Left renal cortex interstitium (tissue), 4 donors: ENCODE measurements around the gene CCL25. TPM values are rescaled to one million over a fixed set of nuclear protein-coding genes. Genes with fewer than 3 reads are reported as not detected.
"Not testable (repeated sequence)": the region's sequence is repeated elsewhere in the genome, so short reads cannot be mapped to it uniquely, and the experiment has no call there.

Source experiments
- DNase-seq, 4 donors: peaks; one replicate each; pipeline ENCODE4 v3.0.0-alpha.2; 2013; ENCODE audit warnings: low read depth in 4 of 4, low spot score in 2 of 4, missing footprints in 1 of 4
- polyA plus RNA-seq, 4 donors: library from polyadenylated mRNA; unstranded; fragments of 120-200 nt; gene quantifications; one replicate each; pipeline ENCODE4 v1.2.1, GENCODE V29; 2013; ENCODE audit not compliant: insufficient read length in 4 of 4

CCL25 gene
- polyA plus RNA-seq, 4 donors = 0.22 to 0.30 (median 0.24) TPM; not detected in 1

DNA sequence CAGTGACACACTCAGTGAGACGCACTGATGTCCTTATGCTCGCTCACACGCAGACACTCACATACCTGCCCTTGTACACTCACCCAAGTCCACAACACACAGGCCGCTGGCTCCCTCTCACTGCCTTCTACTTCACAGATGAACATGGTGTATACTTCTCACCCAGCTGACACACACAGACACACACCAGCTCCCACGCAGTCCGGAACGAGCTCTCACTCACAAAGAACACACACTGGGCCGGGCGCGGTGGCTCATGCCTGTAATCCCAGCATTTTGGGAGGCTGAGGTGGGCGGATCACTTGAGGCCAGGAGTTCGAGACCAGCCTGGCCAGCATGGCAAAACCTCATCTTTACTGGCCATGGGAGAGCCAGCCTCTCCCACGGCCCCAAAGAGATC is 31.6 kb downstream of the CCL25 start:
- no peak for DNase-seq

DNA sequence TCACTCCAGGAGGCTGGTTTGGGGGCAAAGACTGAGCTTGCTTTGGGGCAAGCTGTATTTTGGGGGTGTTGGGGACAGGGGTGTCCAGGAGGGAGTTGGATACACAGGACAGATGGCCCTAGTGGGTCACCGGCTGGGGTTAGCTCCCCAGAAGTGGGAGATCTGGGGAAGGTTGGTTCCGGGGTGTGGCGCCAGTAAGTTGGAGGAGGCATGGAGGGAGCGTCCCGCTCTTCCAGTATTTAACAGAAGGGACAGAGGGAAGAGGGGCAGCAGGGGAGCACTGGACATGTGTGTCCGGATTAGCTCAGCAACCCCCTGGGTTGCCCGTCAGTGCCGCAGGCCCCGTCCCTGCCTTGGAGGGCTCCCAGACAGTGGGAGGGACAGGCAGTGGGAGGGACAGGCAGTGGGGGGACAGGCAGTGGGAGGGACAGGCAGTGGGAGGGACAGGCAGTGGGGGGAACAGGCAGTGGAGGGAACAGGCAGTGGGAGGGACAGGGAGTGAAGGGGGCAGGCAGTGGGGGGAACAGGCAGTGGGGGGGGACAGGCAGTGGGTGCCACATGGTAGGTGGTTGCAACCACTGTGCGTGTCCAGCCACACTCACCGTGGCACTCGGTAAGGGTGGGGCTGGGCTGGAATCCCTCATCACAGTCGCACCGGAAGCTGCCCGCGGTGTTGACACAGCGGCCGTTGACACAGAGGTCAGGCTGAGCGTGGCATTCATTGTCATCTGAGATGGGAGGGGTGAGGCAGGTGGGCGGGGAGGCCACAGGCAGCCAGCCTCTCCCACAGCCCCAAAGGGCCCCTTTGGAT is 33.2 kb downstream of the CCL25 start:
- DNase-seq = no peak

DNA sequence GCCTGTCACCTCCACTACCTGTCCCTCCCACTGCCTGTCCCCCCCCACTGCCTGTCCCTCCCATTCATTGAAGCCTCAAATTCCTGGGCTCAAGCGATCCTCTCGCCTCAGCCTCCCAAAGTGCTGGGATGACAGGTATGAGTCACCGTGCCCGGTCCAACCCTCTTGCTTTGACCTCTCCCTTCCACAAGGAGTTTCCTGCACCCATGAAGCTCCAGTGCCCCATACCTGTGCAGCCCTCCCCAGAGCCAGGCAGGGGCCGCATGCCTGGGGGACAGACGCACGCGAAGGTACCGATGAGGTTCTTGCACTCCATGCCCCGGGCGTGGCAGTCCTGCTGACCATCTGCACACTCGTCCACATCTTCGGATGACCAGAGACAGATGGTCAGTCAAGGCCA is 34.3 kb downstream of the CCL25 start:
- DNase-seq = no peak

DNA sequence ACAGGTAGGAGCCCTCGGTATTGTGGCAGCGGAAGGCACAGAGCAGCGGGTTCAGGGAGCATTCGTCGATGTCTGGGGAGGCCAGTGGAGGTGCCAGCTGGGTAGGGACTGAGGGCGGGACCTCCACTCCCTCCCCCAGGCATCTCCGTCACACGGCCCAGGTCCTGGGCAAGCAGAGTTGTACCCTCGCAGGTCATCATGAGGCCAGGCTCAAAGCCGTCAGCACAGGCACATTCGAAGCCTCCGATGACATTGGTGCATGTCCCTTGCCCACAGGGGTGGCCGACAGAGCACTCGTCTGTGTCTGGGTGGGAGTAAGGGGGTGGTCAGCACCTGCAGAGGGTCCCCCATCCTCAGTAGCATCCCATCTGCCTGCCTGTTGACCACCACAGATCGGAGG is 35.3 kb downstream of the CCL25 start:
- DNase-seq = no peak

DNA sequence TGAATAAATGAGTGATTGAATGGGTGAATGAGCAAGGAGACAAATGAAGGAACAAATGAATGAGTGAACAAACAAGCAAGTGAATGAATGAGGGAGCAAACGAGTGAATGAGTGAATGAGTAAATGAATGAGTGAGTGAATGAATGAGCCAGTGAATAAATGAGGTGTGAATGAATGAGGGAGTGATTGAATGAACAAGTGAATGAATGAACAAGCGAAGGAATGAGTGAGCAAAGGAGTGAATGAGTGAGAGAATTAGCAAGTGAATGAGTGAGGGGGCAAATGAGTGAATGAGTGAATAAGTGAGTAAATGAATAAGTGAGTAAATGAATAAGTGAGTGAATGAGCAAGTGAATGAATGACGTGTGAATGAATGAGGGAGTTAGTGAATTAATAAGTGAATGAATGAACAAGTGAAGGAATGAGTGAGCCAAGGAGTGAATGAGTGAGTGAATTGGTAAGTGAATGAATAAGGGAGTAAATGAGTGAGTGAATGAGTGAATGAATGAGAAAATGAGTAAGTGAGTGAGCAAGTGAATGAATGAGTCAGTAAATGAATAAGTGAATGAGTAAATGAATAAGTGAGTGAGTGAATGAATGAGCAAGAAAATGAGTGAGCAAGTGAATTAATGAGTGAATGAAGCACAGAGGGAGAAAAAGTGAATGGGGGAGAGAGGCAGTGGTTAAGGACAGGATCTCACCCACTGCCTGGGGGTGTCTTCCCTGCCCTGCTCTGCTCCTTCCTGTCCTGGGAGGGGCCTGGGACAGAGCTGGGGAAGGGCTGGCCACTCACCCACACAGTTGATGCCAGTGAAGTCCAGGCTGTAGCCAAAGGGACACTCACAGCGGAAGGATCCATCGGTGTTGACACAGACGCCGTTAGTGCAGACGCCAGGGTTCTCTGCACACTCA is 36.4 kb downstream of the CCL25 start:
- DNase-seq = no peak

DNA sequence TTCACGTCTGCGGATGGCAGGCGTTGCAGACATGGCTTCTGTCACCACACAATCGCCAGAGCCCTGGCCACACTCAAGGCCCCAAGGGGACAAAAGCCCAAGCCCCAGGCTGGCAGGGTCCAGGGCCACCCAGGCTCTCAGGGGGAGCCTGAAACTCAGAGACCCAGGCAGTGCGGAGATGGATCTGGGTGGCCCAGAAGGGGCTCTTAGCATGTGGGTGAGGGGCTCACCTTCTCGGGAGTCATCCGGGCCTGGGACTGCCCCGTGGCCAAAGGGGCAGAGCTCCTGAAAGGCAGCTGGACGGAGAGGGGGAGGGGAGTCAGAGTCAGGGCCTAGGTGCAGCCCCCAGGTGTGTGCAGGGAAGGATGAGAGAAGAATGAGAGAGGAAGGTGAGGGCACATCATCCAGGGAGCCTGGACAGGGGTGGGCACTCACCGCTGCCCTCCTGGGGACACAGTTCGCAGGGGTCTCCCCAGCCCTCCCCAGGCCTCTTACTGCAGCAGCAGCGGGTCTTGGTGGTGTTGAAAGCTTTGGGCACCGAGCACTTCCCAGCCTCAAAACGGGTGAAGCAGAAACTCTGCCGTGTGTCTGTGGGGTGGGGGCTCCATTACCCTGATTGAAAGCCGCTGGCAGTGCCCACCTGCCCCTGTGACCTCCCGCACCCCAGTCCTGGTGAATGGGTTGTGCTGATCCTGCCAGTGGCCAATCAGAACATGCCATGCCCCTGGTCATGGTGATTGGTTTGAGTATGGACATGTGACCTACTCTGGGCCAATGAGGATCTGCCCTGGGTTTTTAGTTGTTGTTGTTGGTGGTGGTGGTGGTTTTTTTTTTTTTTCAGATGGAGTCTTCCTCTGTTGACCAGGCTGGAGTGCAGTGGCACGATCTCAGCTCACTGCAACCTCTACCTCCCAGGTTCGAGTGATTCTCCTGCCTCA is 37.4 kb downstream of the CCL25 start:
- no peak for DNase-seq

DNA sequence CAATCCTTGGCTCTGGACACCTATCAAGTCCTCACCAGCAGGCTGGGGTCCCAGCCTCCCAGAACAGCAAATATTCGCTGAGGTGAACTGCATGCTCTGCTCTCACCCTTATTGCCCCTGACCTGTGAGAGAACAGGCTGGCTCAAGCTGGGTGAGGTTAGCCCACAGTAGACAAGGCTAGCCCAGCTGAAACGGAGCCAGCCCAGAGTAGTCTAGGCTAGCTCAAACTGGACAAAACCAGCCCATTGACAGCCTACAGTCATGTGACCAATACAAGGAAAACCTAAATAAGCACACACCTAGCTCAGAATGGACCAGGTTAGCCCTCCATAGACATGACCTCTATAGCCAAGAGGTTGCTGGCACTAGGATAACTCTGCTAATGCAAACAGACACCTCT is 38.4 kb downstream of the CCL25 start:
- DNase-seq = no peak

DNA sequence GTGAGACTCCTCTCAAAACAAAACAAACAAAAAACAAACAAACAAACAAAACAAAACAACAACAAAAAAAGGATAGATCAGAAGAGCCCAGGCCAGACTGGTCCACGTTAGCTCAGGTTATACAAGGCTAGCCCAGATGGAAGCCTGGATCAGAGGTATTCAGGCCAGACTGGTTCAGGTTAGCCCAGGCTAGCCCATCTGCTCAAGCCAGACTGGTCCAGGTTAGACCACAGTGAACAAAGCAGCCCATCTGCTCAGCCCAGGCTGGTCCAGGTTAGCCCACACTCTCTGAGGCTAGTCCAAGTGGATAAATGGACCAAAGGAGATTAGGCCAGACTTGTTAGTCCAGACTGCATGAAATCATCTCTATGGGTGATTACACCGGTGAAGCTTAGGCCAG is 41.2 kb downstream of the CCL25 start:
- no peak for DNase-seq

DNA sequence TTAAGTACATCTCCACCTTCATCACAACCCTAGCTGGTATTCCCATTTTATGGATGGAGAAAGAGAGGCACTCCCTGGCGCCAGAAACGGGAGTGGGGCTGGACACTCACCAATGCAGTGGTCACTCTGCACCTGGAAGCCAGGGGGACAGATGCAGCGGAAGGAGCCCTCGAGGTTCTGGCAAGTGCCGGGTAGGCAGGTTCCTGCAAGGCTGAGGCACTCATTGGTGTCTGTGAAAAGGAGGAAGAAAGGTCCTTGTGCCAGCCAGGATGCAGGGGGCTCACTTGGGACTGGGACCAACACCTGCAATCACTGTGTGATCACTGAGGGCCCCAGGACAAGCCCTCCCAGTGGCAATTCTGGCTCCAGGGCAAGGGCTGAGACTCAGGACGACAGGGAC is 41.8 kb downstream of the CCL25 start:
- DNase-seq = no peak

DNA sequence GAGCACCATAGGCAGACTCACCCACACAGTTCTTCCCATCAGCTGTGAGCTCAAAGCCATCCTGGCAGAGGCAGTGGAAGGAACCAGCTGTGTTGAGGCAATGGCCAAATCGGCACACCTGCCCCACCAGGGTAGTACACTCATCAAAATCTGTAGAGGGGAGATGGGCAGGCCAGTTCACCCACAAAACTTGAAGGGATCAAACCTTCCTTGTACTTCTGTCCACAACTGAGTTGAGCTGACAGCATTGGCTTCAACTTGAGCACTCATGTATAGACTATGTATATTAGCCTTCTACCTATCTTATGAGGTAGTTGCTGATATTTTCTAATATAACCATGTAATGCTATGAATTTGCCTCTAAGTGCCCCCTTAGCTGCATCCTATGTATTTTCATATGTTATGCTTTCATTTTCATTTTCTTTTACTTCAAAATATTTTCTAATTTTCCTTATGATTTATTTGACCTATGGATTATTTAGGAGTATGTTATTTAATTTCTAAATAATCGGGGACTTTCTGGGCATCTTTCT is 42.9 kb downstream of the CCL25 start:
- DNase-seq = no peak

DNA sequence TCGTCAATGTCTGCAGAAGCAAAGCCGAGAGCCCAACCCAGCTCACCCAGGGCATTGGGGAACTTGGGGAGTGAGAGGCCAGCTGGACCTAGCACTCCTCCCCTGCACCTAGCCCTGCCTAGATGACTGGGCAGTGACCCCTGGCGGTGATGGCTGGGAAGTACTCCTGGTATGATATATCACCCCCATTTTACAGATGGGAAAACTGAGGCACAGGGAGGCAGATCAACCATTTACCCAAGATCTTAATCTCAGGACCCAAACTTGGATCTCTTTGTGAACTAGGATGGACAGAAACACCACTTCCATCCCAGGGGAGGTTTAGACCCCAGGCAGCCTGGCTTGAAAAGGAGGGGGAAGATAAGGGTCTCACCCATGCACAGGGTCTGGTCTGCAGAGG is 43.5 kb downstream of the CCL25 start:
- no peak for DNase-seq

DNA sequence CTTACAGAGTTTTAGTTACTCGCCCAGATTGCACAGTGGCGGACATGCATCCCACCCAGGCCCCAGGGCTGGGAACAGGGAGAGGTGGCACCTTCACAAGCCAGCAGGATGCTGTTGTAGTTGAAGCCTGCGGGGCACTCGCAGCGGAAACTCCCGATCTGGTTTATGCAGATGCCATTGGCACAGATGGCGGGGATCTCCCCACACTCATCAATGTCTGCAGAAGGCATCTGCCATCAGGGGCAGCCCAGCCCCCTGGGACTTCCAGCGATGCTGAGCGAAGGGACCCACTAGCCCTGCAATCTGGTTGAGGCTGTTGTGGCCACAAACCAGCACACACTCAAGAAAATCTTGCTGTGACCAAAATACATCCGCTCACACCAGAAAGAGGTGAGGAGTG is 44.6 kb downstream of the CCL25 start:
- no peak for DNase-seq

DNA sequence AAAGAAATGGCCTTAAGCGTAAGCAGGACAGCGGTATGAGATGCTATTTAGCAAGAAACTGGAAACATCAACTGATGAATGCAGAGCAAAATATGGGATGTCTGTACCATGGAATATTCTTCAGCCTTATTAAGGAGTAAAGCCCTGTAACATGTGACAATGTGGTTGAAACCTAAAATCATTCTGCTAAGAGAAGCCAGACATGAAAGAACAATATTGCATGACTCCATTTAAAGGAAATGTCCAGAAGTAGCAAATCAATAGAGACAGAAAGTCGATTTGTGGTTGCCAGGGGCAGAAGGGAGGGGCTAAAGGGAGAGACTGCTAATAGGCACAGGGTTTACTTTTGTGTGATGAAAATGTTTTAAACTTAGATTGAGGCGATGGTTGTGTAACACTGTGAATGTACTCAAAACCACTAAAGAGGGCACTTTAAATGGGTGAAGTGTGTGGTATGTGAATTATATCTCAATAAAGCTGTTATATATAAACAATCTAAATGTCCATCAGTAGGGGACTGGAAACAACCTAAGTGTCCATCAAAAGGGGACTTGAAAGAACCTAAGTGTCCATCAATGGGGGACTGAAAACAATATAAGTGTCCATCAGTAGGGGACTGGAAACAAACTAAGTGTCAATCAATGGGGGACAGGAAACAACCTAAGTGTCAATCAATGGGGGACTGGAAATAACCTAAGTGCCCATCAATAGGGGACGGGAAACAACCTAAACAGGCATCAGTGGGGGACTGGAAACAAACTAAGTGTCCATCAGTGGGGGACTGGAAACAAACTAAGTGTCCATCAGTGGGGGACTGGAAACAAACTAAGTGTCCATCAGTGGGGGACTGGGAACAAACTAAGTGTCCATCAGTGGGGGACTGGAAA is 45.4 kb downstream of the CCL25 start:
- DNase-seq = no peak

DNA sequence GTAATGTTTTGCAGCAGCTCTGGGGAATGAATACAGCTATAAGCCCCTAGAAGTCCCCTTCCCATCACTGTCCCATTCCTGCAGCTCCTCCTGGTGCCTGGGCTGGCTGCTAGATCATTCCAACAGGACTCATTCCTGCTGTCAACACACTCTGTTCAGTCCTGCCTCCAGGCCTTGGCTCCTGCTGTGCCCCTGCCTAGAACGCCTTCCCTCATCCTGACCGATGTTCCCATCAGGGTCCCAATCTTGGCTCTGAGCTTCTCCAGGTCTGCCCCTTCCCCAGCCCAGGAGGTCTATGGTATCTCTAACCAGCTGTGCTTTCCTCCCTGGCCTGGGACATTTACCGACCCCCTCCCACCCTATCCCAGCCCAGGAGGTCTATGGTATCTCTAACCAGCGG is 48.8 kb downstream of the CCL25 start:
- no peak for DNase-seq

DNA sequence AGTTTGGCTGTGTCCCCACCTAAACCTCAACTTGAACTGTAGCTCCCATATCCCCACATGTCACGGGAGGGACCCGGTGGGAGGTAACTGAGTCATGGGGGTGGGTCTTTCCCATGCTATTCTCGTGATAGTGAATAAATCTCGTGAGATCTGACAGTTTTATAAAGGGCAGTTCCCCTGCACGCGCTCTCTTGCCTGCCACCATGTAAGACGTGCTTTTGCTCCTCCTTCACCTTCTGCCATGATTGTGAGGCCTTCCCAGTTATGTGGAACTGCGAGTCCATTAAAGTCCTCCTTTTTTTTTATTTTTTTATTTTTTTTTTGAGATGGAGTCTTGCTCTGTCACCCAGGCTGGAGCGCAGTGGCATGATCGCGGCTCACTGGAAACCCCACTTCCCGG is 49.4 kb downstream of the CCL25 start:
- not testable (repeated sequence) for DNase-seq

DNA sequence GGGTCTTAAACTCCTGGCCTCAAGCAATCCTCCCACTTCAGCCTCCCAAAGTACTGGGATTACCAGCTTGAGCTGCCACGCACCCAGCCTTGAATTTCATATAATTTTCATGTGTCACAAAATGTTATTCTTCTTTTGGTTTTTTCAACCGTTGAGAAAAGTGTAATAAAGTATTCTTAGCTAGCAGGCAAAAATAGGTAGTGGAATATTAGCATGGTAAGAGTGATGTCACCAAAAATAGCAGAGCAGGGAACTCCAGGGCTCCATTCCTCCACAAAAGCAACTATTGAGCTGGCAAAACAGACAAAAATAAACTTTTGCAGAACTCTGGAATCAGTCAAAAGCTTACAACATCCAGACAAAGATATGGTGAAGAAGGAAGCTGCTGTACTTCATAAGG is 52.9 kb downstream of the CCL25 start:
- DNase-seq = no peak

DNA sequence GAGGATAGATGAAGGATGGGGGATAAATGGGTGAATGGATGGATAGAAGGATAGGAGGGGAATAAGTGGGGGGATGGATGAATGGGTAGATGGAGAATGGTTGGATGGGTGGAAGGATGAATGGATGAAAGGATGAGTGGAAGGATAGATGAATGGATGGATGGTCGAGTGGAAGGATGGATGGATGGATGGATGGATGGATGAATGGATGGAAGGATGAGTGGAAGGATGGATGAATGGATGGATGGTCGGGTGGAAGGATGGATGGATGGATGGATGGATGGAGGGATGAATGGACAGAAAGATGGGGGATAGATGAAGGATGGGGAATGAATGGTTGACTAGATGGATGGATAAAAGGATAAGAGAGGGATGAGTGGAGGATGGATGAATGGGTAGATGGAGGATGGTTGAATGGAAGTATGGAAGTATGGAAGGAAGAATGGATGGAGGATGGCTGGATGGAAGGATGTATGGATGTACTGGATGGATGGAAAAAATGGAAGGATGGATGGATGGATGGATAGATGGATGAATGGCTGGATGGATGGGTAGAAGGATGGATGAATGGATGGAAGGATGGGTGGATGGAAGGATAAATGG is 54.8 kb downstream of the CCL25 start:
- no peak for DNase-seq

DNA sequence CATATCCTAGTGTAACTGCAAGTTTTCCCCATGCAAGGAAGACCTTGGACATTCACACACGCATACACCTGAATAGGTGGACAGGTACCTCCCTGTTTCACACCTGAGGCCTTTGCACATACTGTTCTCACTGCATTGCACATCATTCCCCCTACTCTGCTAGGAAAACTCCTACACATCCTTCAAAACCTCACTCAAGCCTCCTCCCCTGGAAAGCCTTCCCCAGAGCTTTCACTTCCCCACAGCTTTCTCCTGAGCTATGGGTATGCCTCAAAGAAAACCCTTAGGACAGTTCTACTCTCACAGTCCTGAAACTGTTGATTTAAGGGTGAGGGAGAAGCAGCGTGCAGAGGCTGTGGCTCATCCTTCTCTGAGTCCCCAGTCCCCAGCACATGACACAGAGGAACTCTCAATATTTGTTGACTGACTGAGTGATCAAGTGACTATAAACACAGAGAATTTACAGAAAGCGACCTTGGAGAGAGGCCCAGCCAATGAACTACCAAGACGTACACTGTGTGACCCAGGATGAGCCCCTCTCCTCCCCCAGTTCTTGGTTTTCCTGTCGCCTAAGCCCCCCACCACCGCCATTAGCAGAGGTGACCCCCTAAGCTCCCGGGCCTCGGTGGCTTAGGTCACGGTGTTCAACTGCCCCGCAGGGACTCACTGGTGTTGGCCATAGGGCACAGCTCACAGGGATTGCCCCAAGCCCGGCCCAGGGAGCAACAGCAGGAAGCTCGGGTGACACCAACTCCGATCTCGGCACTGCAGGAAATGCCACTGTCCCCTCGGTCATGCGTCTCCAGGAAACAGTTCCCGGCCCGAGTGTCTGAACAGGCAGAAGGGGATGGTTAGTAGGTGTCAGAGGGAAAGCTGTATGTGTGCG is 56.2 kb downstream of the CCL25 start:
- no peak for DNase-seq
